Adrenal gland (tissue), 12 donors: ENCODE measurements around the gene ASPM. TPM values are rescaled to one million over a fixed set of nuclear protein-coding genes. Genes with fewer than 3 reads are reported as not detected.
"Not testable (repeated sequence)": the region's sequence is repeated elsewhere in the genome, so short reads cannot be mapped to it uniquely, and the experiment has no call there.

Source experiments
- DNase-seq, 7 donors: peaks; one replicate each; pipeline ENCODE4 v3.0.0-alpha.2; 2019 to 2020
- H3K27ac ChIP-seq, 5 donors: fragments of 200-600 bp; sonication (generic) in 4 of 5; 1 replicate in 3 of 5; 2 replicates in 2 of 5; pipeline versions ENCODE4 v1.5.1 to v1.8.0; 2016 to 2020; ENCODE audit warnings: mild to moderate bottlenecking in 1 of 5
- H3K27me3 ChIP-seq: fragments of 200-600 bp; 2 replicates; pipeline ENCODE4 v1.8.0; 2021
- H3K36me3 ChIP-seq, 2 donors: fragments of 200-600 bp; replicated peaks in 1 of 2; 1 replicate in 1 of 2; 2 replicates in 1 of 2; pipeline versions ENCODE4 v1.5.1 to v1.8.0; 2018 to 2022
- H3K4me1 ChIP-seq, 2 donors: fragments of 200-600 bp; replicated peaks in 1 of 2; 1 replicate in 1 of 2; 2 replicates in 1 of 2; pipeline versions ENCODE4 v1.5.1 to v1.8.0; 2018 to 2021
- H3K4me3 ChIP-seq, 4 donors: fragments of 200-600 bp; sonication (generic) in 3 of 4; one replicate each; pipeline ENCODE4 v1.5.1; 2016 to 2018
- H3K9me3 ChIP-seq, 3 donors: fragments of 200-600 bp; sonication (generic) in 1 of 3; replicated peaks in 1 of 3; 1 replicate in 2 of 3; 2 replicates in 1 of 3; pipeline versions ENCODE4 v1.5.1 to v1.8.0; 2016 to 2021
- CTCF ChIP-seq, 6 experiments: fragments of 450-650 bp in 4 of 6; fragments of 200-600 bp in 2 of 6; sonication (generic) in 1 of 6; IDR thresholded peaks; 1 replicate in 5 of 6; 2 replicates in 1 of 6; pipeline versions ENCODE4 v1.5.1 to v1.8.0; 2016 to 2021; ENCODE audit warnings: antibody characterized with exemption in 6 of 6, mild to moderate bottlenecking in 2 of 6, moderate library complexity in 1 of 6
- POLR2A ChIP-seq, 2 donors: fragments of 450-650 bp; IDR thresholded peaks; one replicate each; pipeline ENCODE4 v1.6.1; 2017; ENCODE audit warnings: antibody characterized with exemption in 2 of 2, mild to moderate bottlenecking in 2 of 2, moderate library complexity in 1 of 2
- WGBS, 4 donors: extraction: QIAGEN DNeasy Blood & Tissue Kit in 2 of 4; methylation state at CpG; one replicate each; pipeline versions ENCODE4 v1.1.5 to v1.1.7; 2013 to 2017; 5-methylcytosine and 5-hydroxymethylcytosine counted together
- intact Hi-C, 2 donors: fragments of 100-400 bp; cut with DNase I; formaldehyde crosslinking; loops; one replicate each; pipeline versions ENCODE4 v1.14.1 to v1.15.0; 2022 to 2023
- polyA plus RNA-seq, 3 donors: library from polyadenylated mRNA; stranded (reverse); fragments of 200-250 nt in 2 of 3; fragments of 350-450 nt in 1 of 3; fragmentation: Illumina TruSeq in 1 of 3; extraction: RNeasy Lipid Tissue Mini Kit (QIAGEN cat#74804) in 1 of 3; gene quantifications; one replicate each; pipeline ENCODE4 v1.2.3, GENCODE V29; 2013 to 2014
- total RNA-seq, 9 donors: library from RNA; depleted of rRNA in 4 of 9; stranded (reverse); fragments of >200 nt in 4 of 9; fragments of 120-200 nt in 1 of 9; fragmentation: NEBNext Ultra II Directional in 1 of 9; extraction: Animal tissue kit (Norgen Biotek cat#: 25700) in 1 of 9; gene quantifications; one replicate each; pipeline versions ENCODE4 v1.1.0 to v1.2.4, GENCODE V29; 2013 to 2023
- donor health status: healthy with polysubstance abuse.
- donor health status: Bipolar disorder and iron deficiency.
- donor health status: DM: yes; HTN: yes; CAD: no.
- donor health status: DM: no; HTN: no; CAD: no.
- donor health status: DM: no; HTN: no; CAD: no.
- donor health status: DM: yes; HTN: yes; CAD: no.

The ASPM gene
- total and polyA plus RNA-seq, 12 donors: 0.08 to 14.5 (median 0.81) TPM

- no peaks in the 10 kb centered on the region for H3K36me3 ChIP-seq
- H3K4me1 ChIP-seq: no peaks in the 10 kb centered on the region
- TF ChIP-seq CTCF (IDR thresholded peaks at IDR 0.05) (no peak), POLR2A (IDR thresholded peaks at IDR 0.05) (no peak)
- intact Hi-C loops: no loop called here
- H3K9me3 ChIP-seq: no peaks in the 10 kb centered on the region
- WGBS, 4 donors: 80 to 91% (median 88%) methylated on average over 3 of the region's 3 CpGs
- H3K27me3 ChIP-seq: no peaks in the 10 kb centered on the region
- DNase-seq: no peak
- no peak overlapping the region for H3K4me3 ChIP-seq
- no peak overlapping the region for H3K27ac ChIP-seq
Observed at GRCh38 chr1:197101978-197102377, 44.5 kb downstream of the ASPM start.

- Histone ChIP-seq H3K9me3 (no peaks in the 10 kb centered on the region), H3K27ac (no peak overlapping the region), H3K4me1 (no peaks in the 10 kb centered on the region), H3K36me3 (no peaks in the 10 kb centered on the region), H3K4me3 (no peak overlapping the region), H3K27me3 (no peaks in the 10 kb centered on the region)
- no peak for DNase-seq
- intact Hi-C loops: no loop called here
- 81 to 92% (median 87%) methylated on average over 3 of the region's 3 CpGs for WGBS, 4 donors
- TF ChIP-seq POLR2A (IDR thresholded peaks at IDR 0.05) (no peak), CTCF (IDR thresholded peaks at IDR 0.05) (no peak)
Observed at GRCh38 chr1:197100677-197101076, 45.8 kb downstream of the ASPM start.

GRCh38 chr1:197099444-197099843 lies 47.0 kb downstream of the ASPM start:
- H3K27me3 ChIP-seq: no peaks in the 10 kb centered on the region
- intact Hi-C loops: no loop called here
- no peak for TF ChIP-seq CTCF (IDR thresholded peaks at IDR 0.05)
- no peaks in the 10 kb centered on the region for H3K9me3 ChIP-seq
- no peaks in the 10 kb centered on the region for H3K4me1 ChIP-seq
- H3K27ac ChIP-seq: no peak overlapping the region
- no peak overlapping the region for H3K4me3 ChIP-seq
- no peaks in the 10 kb centered on the region for H3K36me3 ChIP-seq
- no peak for DNase-seq

- intact Hi-C loops, DNase-seq, H3K9me3 ChIP-seq, H3K36me3 ChIP-seq, H3K27me3 ChIP-seq, H3K27ac ChIP-seq, H3K4me1 ChIP-seq, H3K4me3 ChIP-seq: not testable (repeated sequence)
- 95 to 98% (median 96%) methylated on average over 2 of the region's 2 CpGs for WGBS, 4 donors
Observed at GRCh38 chr1:197096971-197097370, 49.5 kb downstream of the ASPM start.

- WGBS, 4 donors: 94 to 100% (median 97%) methylated on average over 1 of the region's 1 CpG
Observed at GRCh38 chr1:197096137-197096536, 50.3 kb downstream of the ASPM start.

More at GRCh38 chr1:197096137-197096536, 50.3 kb downstream of the ASPM start:
- Histone ChIP-seq H3K9me3 (no peaks in the 10 kb centered on the region), H3K36me3 (no peaks in the 10 kb centered on the region), H3K4me1 (no peaks in the 10 kb centered on the region), H3K27ac (no peak overlapping the region), H3K27me3 (no peaks in the 10 kb centered on the region), H3K4me3 (no peak overlapping the region)
- DNase-seq: no peak
- TF ChIP-seq CTCF (IDR thresholded peaks at IDR 0.05): no peak
- no peak for TF ChIP-seq POLR2A (IDR thresholded peaks at IDR 0.05)
- intact Hi-C loops: no loop called here
